SK-N-SH (cell line): ENCODE results near the gene EEF1AKMT1. TPM values are rescaled to one million over a fixed set of nuclear protein-coding genes. Genes with fewer than 3 reads are reported as not detected.

Source experiments
- CTCF ChIA-PET: fragments of 300-600, 350-600 bp; formaldehyde crosslinking; extraction: SDS; loops from one replicate; lab custom pipeline; 2021; lab: Yijun Ruan, JAX
- POLR2A ChIA-PET: fragments of 350-600 bp; sonication (Branson Sonifier 250); formaldehyde crosslinking; extraction: SDS; loops from one replicate; lab custom pipeline; 2020; ENCODE audit warnings: antibody characterized with exemption, inconsistent platforms; lab: Yijun Ruan, JAX
- DNase-seq: peaks from one replicate; pipeline ENCODE4 v3.0.0; 2012
- H2AFZ ChIP-seq: fragments of 200-600 bp; sonication (generic); 2 replicates; pipeline ENCODE4 v1.8.1; 2016; ENCODE audit warnings: antibody characterized with exemption, mild to moderate bottlenecking, low read depth
- H3F3A ChIP-seq: fragments of 200-600 bp; sonication (generic); replicated peaks from 2 replicates; pipeline ENCODE3; 2016; ENCODE audit warnings: antibody characterized with exemption, mild to moderate bottlenecking; ENCODE audit not compliant: insufficient read depth
- H3K27ac ChIP-seq, 2 experiments: fragments of 200-500 bp in 1 of 2; fragments of 200-600 bp in 1 of 2; sonication (Bioruptor generic) in 1 of 2; sonication (generic), shearing (Covaris generic) in 1 of 2; 2 replicates each; pipeline versions ENCODE4 v1.5.1 to v1.6.1; 2014 to 2016; ENCODE audit warnings: low read depth in 2 of 2, inconsistent platforms in 1 of 2, low read length in 1 of 2, mild to moderate bottlenecking in 1 of 2, mixed read lengths in 1 of 2
- H3K27me3 ChIP-seq: fragments of 200-600 bp; sonication (generic), shearing (Covaris generic); 2 replicates; pipeline ENCODE4 v1.6.1; 2016; ENCODE audit warnings: mixed run types; ENCODE audit not compliant: insufficient read depth
- H3K36me3 ChIP-seq, 2 experiments: fragments of 200-500 bp in 1 of 2; fragments of 200-600 bp in 1 of 2; sonication (Bioruptor generic) in 1 of 2; sonication (generic) in 1 of 2; replicated peaks in 1 of 2; 2 replicates each; pipeline versions ENCODE3 to v1.5.1; 2014 to 2016; ENCODE audit warnings: low read length in 1 of 2, mild to moderate bottlenecking in 1 of 2; ENCODE audit not compliant: insufficient read depth in 2 of 2, control insufficient read depth in 1 of 2
- H3K4me1 ChIP-seq, 2 experiments: fragments of 200-500 bp in 1 of 2; fragments of 200-600 bp in 1 of 2; sonication (Bioruptor generic) in 1 of 2; sonication (generic), shearing (Covaris generic) in 1 of 2; 2 replicates each; pipeline versions ENCODE4 v1.5.1 to v1.6.1; 2014 to 2016; ENCODE audit warnings: low read depth in 1 of 2, low read length in 1 of 2, mixed run types in 1 of 2; ENCODE audit not compliant: insufficient read depth in 2 of 2, control insufficient read depth in 1 of 2
- H3K4me2 ChIP-seq: fragments of 200-600 bp; sonication (generic), shearing (Covaris generic); 2 replicates; pipeline ENCODE4 v1.6.1; 2017; ENCODE audit warnings: mixed run types
- H3K4me3 ChIP-seq, 2 experiments: fragments of 200-500 bp in 1 of 2; fragments of 200-600 bp in 1 of 2; sonication (Bioruptor generic) in 1 of 2; sonication (generic), shearing (Covaris generic) in 1 of 2; 2 replicates each; pipeline versions ENCODE4 v1.5.1 to v1.8.1; 2014 to 2016; ENCODE audit warnings: low read depth in 2 of 2, inconsistent platforms in 1 of 2, low read length in 1 of 2, mild to moderate bottlenecking in 1 of 2, mixed read lengths in 1 of 2, moderate library complexity in 1 of 2
- H3K79me2 ChIP-seq: fragments of 200-600 bp; sonication (generic); 2 replicates; pipeline ENCODE4 v1.8.1; 2017; ENCODE audit warnings: mild to moderate bottlenecking; ENCODE audit not compliant: insufficient read depth
- H3K9ac ChIP-seq: fragments of 200-600 bp; sonication (generic); 2 replicates; pipeline ENCODE4 v1.6.1; 2017; ENCODE audit warnings: mixed run types
- H3K9me2 ChIP-seq: fragments of 200-600 bp; sonication (generic); 2 replicates; pipeline ENCODE4 v1.6.1; 2017; ENCODE audit warnings: mixed run types
- H3K9me3 ChIP-seq: fragments of 200-600 bp; sonication (generic); 2 replicates; pipeline ENCODE4 v1.6.1; 2017; ENCODE audit warnings: mixed run types, mild to moderate bottlenecking, moderate library complexity
- H4K20me1 ChIP-seq: fragments of 200-600 bp; sonication (generic); 2 replicates; pipeline ENCODE4 v1.6.1; 2017; ENCODE audit warnings: mild to moderate bottlenecking, mixed run types; ENCODE audit not compliant: insufficient read depth
- CHD2 ChIP-seq: fragments of 150-350 bp; IDR thresholded peaks from 2 replicates; pipeline ENCODE4 v1.6.1; 2018; ENCODE audit warnings: low read length; ENCODE audit not compliant: partially characterized antibody
- EP300 ChIP-seq, 2 experiments: IDR thresholded peaks; 2 replicates each; pipeline versions ENCODE4 v1.4.0 to v1.6.1; 2012; ENCODE audit warnings: borderline replicate concordance in 1 of 2, low read depth in 1 of 2, low read length in 1 of 2
- EZH2phosphoT487 ChIP-seq: fragments of 200-600 bp; sonication (generic); IDR thresholded peaks from 2 replicates; pipeline ENCODE4 v1.6.1; 2017; ENCODE audit warnings: low read depth, mixed run types, mild to moderate bottlenecking, antibody characterized with exemption, moderate library complexity, borderline replicate concordance
- FOSL2 ChIP-seq: IDR thresholded peaks from 2 replicates; pipeline ENCODE4 v1.4.0; 2012; ENCODE audit warnings: low read depth, mild to moderate bottlenecking, moderate library complexity, borderline replicate concordance
- FOXM1 ChIP-seq: IDR thresholded peaks from 2 replicates; pipeline ENCODE4 v1.4.0; 2012; ENCODE audit warnings: low read depth, mild to moderate bottlenecking
- GATA2 ChIP-seq: sonication (generic); formaldehyde crosslinking; IDR thresholded peaks from 2 replicates; pipeline ENCODE4 v1.5.0; 2020; ENCODE audit warnings: mild to moderate bottlenecking, missing genetic modification reagents
- MEF2A ChIP-seq: IDR thresholded peaks from 2 replicates; pipeline ENCODE4 v1.4.0; 2012; ENCODE audit warnings: low read depth, borderline replicate concordance
- MXI1 ChIP-seq: IDR thresholded peaks from 2 replicates; pipeline ENCODE4 v1.6.1; 2012; ENCODE audit warnings: mild to moderate bottlenecking, low read depth, low read length, improper control_type of control experiment
- RAD21 ChIP-seq: IDR thresholded peaks from 2 replicates; pipeline ENCODE4 v1.6.1; 2012; ENCODE audit warnings: mild to moderate bottlenecking, low read length
- RFX5 ChIP-seq: IDR thresholded peaks from 2 replicates; pipeline ENCODE4 v1.6.1; 2012; ENCODE audit warnings: mild to moderate bottlenecking, improper control_type of control experiment, low read length
- SMC3 ChIP-seq: IDR thresholded peaks from 2 replicates; pipeline ENCODE4 v1.6.1; 2012; ENCODE audit warnings: low read depth, low read length, improper control_type of control experiment
- YY1 ChIP-seq: IDR thresholded peaks from 2 replicates; pipeline ENCODE4 v1.4.0; 2012; ENCODE audit warnings: low read depth, mild to moderate bottlenecking
- WGBS: methylation state at CpG from one replicate; pipeline ENCODE4 v1.1.6; 2017; ENCODE audit warnings: low lambda C conversion rate; 5-methylcytosine and 5-hydroxymethylcytosine counted together
- polyA plus RNA-seq, 3 experiments: library from polyadenylated mRNA; depleted of rRNA; stranded (reverse); fragments of >200 nt; gene quantifications; 2 replicates each; pipeline ENCODE4 v1.2.3, GENCODE V29; 2012
- TF ChIP-seq, protein P1 (sequence below): fragments of 150-350 bp; IDR thresholded peaks from 2 replicates; pipeline ENCODE4 v1.6.1; 2017; ENCODE audit warnings: antibody characterized with exemption, low read length, low read depth, borderline replicate concordance
- TF ChIP-seq, protein P2 (sequence below): IDR thresholded peaks from 2 replicates; pipeline ENCODE4; 2012
- TF ChIP-seq, protein P3 (sequence below): IDR thresholded peaks from 2 replicates; pipeline ENCODE4 v1.4.0; 2012; ENCODE audit warnings: low read depth, borderline replicate concordance

The EEF1AKMT1 gene
- polyA plus RNA-seq, 1 of the 3 experiments (the other 2 are of a cell fraction): 4.2 TPM

- POLR2A ChIA-PET: no interaction called here
- Histone ChIP-seq H2AFZ (no peak overlapping the region), H3K79me2 (no peaks in the 10 kb centered on the region), H3K27ac (no peak overlapping the region), H3K4me1 (peaks cover 4 to 16% of the 10 kb centered on the region in 2 experiments; a peak in 3 of 4 replicates), H3K36me3 (no peaks in the 10 kb centered on the region), H3K27me3 (no peaks in the 10 kb centered on the region), H3K4me2 (no peak overlapping the region), H3K9me2 (no peaks in the 10 kb centered on the region), H3F3A (peaks cover 19% of the 10 kb centered on the region), H4K20me1 (no peaks in the 10 kb centered on the region), H3K9me3 (no peaks in the 10 kb centered on the region), H3K4me3 (no peak overlapping the region), H3K9ac (no peak overlapping the region)
- 94% methylated on average over 38 of the region's 44 CpGs for WGBS
- DNase-seq: no peak
- TF ChIP-seq YY1 (no peak), RAD21 (no peak), FOXM1 (no peak), CHD2 (no peak), GATA2 (CRISPR knock-in tag) (no peak), MXI1 (no peak), SMC3 (no peak), EZH2phosphoT487 (no peak), FOSL2 (no peak), EP300 (IDR thresholded peaks at IDR 0.05; ENCODE audit: borderline replicate concordance in 1 of 2, low read depth in 1 of 2, low read length in 1 of 2) (no peak), RFX5 (no peak), MEF2A (no peak)
- TF ChIP-seq, protein P1, sequence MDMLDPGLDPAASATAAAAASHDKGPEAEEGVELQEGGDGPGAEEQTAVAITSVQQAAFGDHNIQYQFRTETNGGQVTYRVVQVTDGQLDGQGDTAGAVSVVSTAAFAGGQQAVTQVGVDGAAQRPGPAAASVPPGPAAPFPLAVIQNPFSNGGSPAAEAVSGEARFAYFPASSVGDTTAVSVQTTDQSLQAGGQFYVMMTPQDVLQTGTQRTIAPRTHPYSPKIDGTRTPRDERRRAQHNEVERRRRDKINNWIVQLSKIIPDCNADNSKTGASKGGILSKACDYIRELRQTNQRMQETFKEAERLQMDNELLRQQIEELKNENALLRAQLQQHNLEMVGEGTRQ: no peak
- TF ChIP-seq, protein P2, sequence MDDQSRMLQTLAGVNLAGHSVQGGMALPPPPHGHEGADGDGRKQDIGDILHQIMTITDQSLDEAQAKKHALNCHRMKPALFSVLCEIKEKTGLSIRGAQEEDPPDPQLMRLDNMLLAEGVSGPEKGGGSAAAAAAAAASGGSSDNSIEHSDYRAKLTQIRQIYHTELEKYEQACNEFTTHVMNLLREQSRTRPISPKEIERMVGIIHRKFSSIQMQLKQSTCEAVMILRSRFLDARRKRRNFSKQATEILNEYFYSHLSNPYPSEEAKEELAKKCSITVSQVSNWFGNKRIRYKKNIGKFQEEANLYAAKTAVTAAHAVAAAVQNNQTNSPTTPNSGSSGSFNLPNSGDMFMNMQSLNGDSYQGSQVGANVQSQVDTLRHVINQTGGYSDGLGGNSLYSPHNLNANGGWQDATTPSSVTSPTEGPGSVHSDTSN: no peak
- TF ChIP-seq, protein P3, sequence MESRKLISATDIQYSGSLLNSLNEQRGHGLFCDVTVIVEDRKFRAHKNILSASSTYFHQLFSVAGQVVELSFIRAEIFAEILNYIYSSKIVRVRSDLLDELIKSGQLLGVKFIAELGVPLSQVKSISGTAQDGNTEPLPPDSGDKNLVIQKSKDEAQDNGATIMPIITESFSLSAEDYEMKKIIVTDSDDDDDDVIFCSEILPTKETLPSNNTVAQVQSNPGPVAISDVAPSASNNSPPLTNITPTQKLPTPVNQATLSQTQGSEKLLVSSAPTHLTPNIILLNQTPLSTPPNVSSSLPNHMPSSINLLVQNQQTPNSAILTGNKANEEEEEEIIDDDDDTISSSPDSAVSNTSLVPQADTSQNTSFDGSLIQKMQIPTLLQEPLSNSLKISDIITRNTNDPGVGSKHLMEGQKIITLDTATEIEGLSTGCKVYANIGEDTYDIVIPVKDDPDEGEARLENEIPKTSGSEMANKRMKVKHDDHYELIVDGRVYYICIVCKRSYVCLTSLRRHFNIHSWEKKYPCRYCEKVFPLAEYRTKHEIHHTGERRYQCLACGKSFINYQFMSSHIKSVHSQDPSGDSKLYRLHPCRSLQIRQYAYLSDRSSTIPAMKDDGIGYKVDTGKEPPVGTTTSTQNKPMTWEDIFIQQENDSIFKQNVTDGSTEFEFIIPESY: no peak
- CTCF ChIA-PET: interaction anchor here (0.6 to 7.3 kb wide), 2 partner anchors 110 to 474 kb away, joined by 4 to 76 read pairs; no protein-coding TSS in a partner anchor
These were observed 55.9 kb downstream of the EEF1AKMT1 start for GRCh38 chr13:20717581-20718542.
